Panc1 (cell line): ENCODE data around the gene NT5DC1. TPM values are rescaled to one million over a fixed set of nuclear protein-coding genes. Genes with fewer than 3 reads are reported as not detected.

Source experiments
- ATAC-seq: fragments of 200-7000 bp; cut with Tn5 transposase; 2 replicates; pipeline ENCODE4 v1.9.1; 2020; ENCODE audit warnings: mild to moderate bottlenecking, moderate library complexity
- BruUV-seq: library from RNA; stranded (reverse); fragments of 400-500 nt; replicated peaks from 2 replicates; lab custom pipeline; 2021; lab: Mats Ljungman, UMichigan
- CTCF ChIA-PET: fragments of 300-600 bp; sonication (Branson Sonifier 250); formaldehyde crosslinking; loops from one replicate; lab custom pipeline; 2022; ENCODE audit warnings: antibody characterized with exemption; lab: Charles Lee
- POLR2A ChIA-PET: fragments of 300-600 bp; sonication (Branson Sonifier 250); formaldehyde crosslinking; loops from one replicate; lab custom pipeline; 2022; ENCODE audit warnings: antibody characterized with exemption; lab: Charles Lee
- DNase-seq: peaks from one replicate; pipeline ENCODE4 v3.0.0-alpha.2; 2010; ENCODE audit warnings: low read depth, low spot score
- H3K27ac ChIP-seq: 2 replicates; pipeline ENCODE4 v1.5.1; 2011; ENCODE audit warnings: mild to moderate bottlenecking, low read length, inconsistent platforms
- H3K27me3 ChIP-seq: fragments of 200-500 bp; sonication (Bioruptor generic); 2 replicates; pipeline ENCODE4 v1.6.0; 2014; ENCODE audit warnings: low read length, inconsistent platforms; ENCODE audit not compliant: control insufficient read depth, insufficient read depth
- H3K36me3 ChIP-seq: fragments of 200-500 bp; sonication (Bioruptor generic); 2 replicates; pipeline ENCODE4 v1.5.1; 2014; ENCODE audit warnings: inconsistent platforms, mild to moderate bottlenecking, low read length, moderate library complexity; ENCODE audit not compliant: control insufficient read depth, insufficient read depth
- H3K4me1 ChIP-seq: 2 replicates; pipeline ENCODE4 v1.5.1; 2011; ENCODE audit warnings: inconsistent platforms, mild to moderate bottlenecking, low read length, moderate library complexity; ENCODE audit not compliant: control insufficient read depth, insufficient read depth
- H3K4me3 ChIP-seq, 2 experiments: 2 replicates each; pipeline ENCODE4 v1.5.1; 2011 to 2012; ENCODE audit warnings: low read depth in 2 of 2, low read length in 2 of 2, mild to moderate bottlenecking in 2 of 2, inconsistent platforms in 1 of 2, moderate library complexity in 1 of 2
- H3K9me3 ChIP-seq: fragments of 200-500 bp; sonication (Bioruptor generic); 2 replicates; pipeline ENCODE4 v1.5.1; 2014; ENCODE audit warnings: low read depth, mild to moderate bottlenecking, inconsistent platforms, low read length, moderate library complexity; ENCODE audit not compliant: control insufficient read depth, insufficient read depth
- CTCF ChIP-seq: fragments of 450-650 bp; IDR thresholded peaks from 2 replicates; pipeline ENCODE4 v1.5.1; 2017; ENCODE audit warnings: mild to moderate bottlenecking
- POLR2AphosphoS5 ChIP-seq: IDR thresholded peaks from 2 replicates; pipeline ENCODE4 v1.6.1; 2012; ENCODE audit warnings: mild to moderate bottlenecking, low read depth, low read length, moderate library complexity
- SIN3A ChIP-seq: IDR thresholded peaks from 2 replicates; pipeline ENCODE4 v1.6.1; 2012; ENCODE audit warnings: low read depth, mild to moderate bottlenecking, low read length, moderate library complexity, borderline replicate concordance; ENCODE audit not compliant: insufficient read depth
- TCF7L2 ChIP-seq: IDR thresholded peaks from 2 replicates; pipeline ENCODE4 v1.6.1; 2011; ENCODE audit warnings: mild to moderate bottlenecking, low read depth, low read length, inconsistent platforms
- in situ Hi-C: cut with HindIII; loops from 2 replicates; pipeline ENCODE4 v1.10.0; 2016; ENCODE audit warnings: low sequenced_read_pairs, low pct_unique_long_range_greater_than_20kb
- intact Hi-C: fragments of 100-400 bp; cut with micrococcal nuclease; formaldehyde crosslinking; loops from one replicate; pipeline ENCODE4 v1.10.0; 2022; ENCODE audit not compliant: unreplicated experiment
- total RNA-seq: library from RNA; stranded (reverse); gene quantifications from one replicate; pipeline ENCODE4 v1.2.1, GENCODE V29; 2021; ENCODE audit not compliant: unreplicated experiment
- TF ChIP-seq, protein P1 (sequence below), 2 experiments: IDR thresholded peaks; 2 replicates each; pipeline ENCODE4 v1.6.1; 2011 to 2012; ENCODE audit warnings: low read depth in 2 of 2, control low read depth in 1 of 2, low read length in 1 of 2, mild to moderate bottlenecking in 1 of 2, moderate library complexity in 1 of 2; ENCODE audit not compliant: insufficient read depth in 1 of 2

The NT5DC1 gene
- total RNA-seq, 1 experiment from 2014 or later = 79.1 TPM

DNA sequence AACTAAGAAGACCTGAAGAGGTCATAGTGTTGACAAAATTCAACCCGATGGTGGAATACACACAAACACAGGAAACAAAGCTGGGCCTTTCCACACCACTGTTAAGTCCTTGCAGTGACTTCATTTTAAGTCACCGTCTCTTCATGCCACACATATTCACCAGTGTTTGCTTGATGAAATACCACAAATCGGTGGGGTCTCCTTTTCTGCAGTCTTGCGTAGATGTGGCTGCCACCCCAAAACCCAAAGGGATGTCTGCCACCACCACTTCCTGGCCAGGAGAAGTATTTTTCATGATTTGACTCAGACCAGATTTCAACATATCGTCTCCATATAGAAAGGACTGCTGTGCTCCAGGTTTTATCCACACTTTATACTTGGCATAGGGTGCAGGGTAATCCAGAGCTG lies 36.3 kb downstream of the NT5DC1 start:
- no peak for ATAC-seq
- Histone ChIP-seq H3K4me3 (no peak overlapping the region), H3K27me3 (no peaks in the 10 kb centered on the region), H3K9me3 (no peaks in the 10 kb centered on the region), H3K4me1 (no peaks in the 10 kb centered on the region), H3K36me3 (no peaks in the 10 kb centered on the region; the same call in 1 of the 2 replicates), H3K27ac (no peak overlapping the region)
- no TSS peak for BruUV-seq
- CTCF ChIA-PET = no interaction called here
- in situ Hi-C loops (no loop called here), intact Hi-C loops (no loop called here)
- TF ChIP-seq POLR2AphosphoS5 = no peak
- TF ChIP-seq, protein P1, sequence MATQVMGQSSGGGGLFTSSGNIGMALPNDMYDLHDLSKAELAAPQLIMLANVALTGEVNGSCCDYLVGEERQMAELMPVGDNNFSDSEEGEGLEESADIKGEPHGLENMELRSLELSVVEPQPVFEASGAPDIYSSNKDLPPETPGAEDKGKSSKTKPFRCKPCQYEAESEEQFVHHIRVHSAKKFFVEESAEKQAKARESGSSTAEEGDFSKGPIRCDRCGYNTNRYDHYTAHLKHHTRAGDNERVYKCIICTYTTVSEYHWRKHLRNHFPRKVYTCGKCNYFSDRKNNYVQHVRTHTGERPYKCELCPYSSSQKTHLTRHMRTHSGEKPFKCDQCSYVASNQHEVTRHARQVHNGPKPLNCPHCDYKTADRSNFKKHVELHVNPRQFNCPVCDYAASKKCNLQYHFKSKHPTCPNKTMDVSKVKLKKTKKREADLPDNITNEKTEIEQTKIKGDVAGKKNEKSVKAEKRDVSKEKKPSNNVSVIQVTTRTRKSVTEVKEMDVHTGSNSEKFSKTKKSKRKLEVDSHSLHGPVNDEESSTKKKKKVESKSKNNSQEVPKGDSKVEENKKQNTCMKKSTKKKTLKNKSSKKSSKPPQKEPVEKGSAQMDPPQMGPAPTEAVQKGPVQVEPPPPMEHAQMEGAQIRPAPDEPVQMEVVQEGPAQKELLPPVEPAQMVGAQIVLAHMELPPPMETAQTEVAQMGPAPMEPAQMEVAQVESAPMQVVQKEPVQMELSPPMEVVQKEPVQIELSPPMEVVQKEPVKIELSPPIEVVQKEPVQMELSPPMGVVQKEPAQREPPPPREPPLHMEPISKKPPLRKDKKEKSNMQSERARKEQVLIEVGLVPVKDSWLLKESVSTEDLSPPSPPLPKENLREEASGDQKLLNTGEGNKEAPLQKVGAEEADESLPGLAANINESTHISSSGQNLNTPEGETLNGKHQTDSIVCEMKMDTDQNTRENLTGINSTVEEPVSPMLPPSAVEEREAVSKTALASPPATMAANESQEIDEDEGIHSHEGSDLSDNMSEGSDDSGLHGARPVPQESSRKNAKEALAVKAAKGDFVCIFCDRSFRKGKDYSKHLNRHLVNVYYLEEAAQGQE (IDR thresholded peaks at IDR 0.05; ENCODE audit: insufficient read depth in 1 of 2, low read depth in 2 of 2, low read length in 1 of 2) = no peak
- TF ChIP-seq CTCF = no peak
- no peak for TF ChIP-seq TCF7L2
- POLR2A ChIA-PET = no interaction called here
- DNase-seq = no peak

- no peak for DNase-seq
- no peaks in the 10 kb centered on the region for H3K4me1 ChIP-seq
- H3K27me3 ChIP-seq = no peaks in the 10 kb centered on the region
- H3K4me3 ChIP-seq = no peak overlapping the region
- POLR2A ChIA-PET = no interaction called here
- intact Hi-C loops = no loop called here
- no TSS peak for BruUV-seq
- H3K36me3 ChIP-seq = no peaks in the 10 kb centered on the region; the same call in 1 of the 2 replicates
- H3K9me3 ChIP-seq = no peaks in the 10 kb centered on the region
- in situ Hi-C loops = no loop called here
- peak; percentile 67 for TF ChIP-seq CTCF
- no peak for TF ChIP-seq TCF7L2
- TF ChIP-seq SIN3A = no peak
- no peak overlapping the region for H3K27ac ChIP-seq
- no peak; the same call in 1 of the 2 replicates for ATAC-seq
- CTCF ChIA-PET = no interaction called here
Observed at GRCh38 chr6:116139917-116140316, 39.3 kb downstream of the NT5DC1 start.
